Erythroblast (primary cell): ENCODE measurements around the gene CBFA2T2.

Source experiments
- GATA1 ChIP-seq: IDR thresholded peaks from 2 replicates; pipeline ENCODE4 v1.6.1; 2011; ENCODE audit warnings: low read depth, mild to moderate bottlenecking, control low read depth, low read length, moderate library complexity
- POLR2A ChIP-seq: IDR thresholded peaks from 2 replicates; pipeline ENCODE4 v1.6.1; 2011; ENCODE audit warnings: mild to moderate bottlenecking, low read length

DNA sequence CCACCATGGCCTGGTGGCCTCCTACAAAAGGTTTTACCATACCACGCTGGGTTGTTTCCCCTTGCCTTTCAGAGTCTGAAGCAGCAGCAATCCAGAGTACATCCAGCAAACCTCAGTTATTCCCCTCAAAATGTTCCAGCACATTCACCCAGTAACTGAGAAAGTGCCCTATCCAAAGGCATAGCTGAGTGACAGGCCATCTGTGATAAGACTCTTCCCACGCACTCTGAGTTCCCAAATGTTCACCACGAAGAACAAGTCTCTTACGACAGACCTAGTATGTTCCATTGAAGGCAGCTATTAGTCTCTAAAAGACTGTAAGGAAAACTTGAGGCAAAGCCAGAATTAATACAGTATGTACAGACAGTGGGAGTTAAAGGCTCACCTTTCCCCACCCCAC is 140.6 kb downstream of the CBFA2T2 start:
- TF ChIP-seq POLR2A (no peak), GATA1 (no peak)
